HEK293T (cell line): ENCODE results near the gene LRSAM1.

Experiments
- CTCF ChIA-PET: fragments of 350-600 bp; formaldehyde crosslinking; extraction: SDS; loops from one replicate; lab custom pipeline; 2021; ENCODE audit warnings: antibody characterized with exemption, inconsistent platforms; lab: Yijun Ruan, JAX
- POLR2A ChIA-PET: fragments of 350-600 bp; formaldehyde crosslinking; extraction: SDS; loops from one replicate; lab custom pipeline; 2020; ENCODE audit warnings: antibody characterized with exemption, inconsistent platforms; lab: Yijun Ruan, JAX
- DNase-seq: peaks from one replicate; pipeline ENCODE4 v3.0.0; 2012; ENCODE audit warnings: mixed read lengths; ENCODE audit errors: extremely low spot score
- ARNT ChIP-seq: fragments of 450-650 bp; IDR thresholded peaks from 2 replicates; pipeline ENCODE4 v1.6.1; 2017; ENCODE audit warnings: mild to moderate bottlenecking
- BHLHE40 ChIP-seq: fragments of 450-650 bp; IDR thresholded peaks from 2 replicates; pipeline ENCODE4 v1.6.1; 2016; ENCODE audit warnings: mild to moderate bottlenecking, moderate library complexity, borderline replicate concordance
- CTBP1 ChIP-seq: fragments of 450-650 bp; IDR thresholded peaks from 2 replicates; pipeline ENCODE4 v1.6.1; 2016; ENCODE audit warnings: borderline replicate concordance
- ELF4 ChIP-seq: fragments of 450-650 bp; IDR thresholded peaks from 2 replicates; pipeline ENCODE4 v1.6.1; 2017; ENCODE audit warnings: antibody characterized with exemption
- FOXA1 ChIP-seq: fragments of 450-650 bp; IDR thresholded peaks from 2 replicates; pipeline ENCODE4 v1.6.1; 2016; ENCODE audit warnings: mild to moderate bottlenecking
- FOXK2 ChIP-seq: fragments of 450-650 bp; IDR thresholded peaks from 2 replicates; pipeline ENCODE4 v1.6.1; 2016; ENCODE audit warnings: mild to moderate bottlenecking
- FOXM1 ChIP-seq: fragments of 450-650 bp; IDR thresholded peaks from 2 replicates; pipeline ENCODE4 v1.6.1; 2017; ENCODE audit warnings: mild to moderate bottlenecking, borderline replicate concordance
- HDGF ChIP-seq: fragments of 450-650 bp; IDR thresholded peaks from 2 replicates; pipeline ENCODE4 v1.6.1; 2017; ENCODE audit warnings: antibody characterized with exemption, borderline replicate concordance
- L3MBTL2 ChIP-seq: fragments of 450-650 bp; conservative IDR thresholded peaks from 2 replicates; pipeline ENCODE4 v1.6.1; 2016; ENCODE audit warnings: mild to moderate bottlenecking
- LEF1 ChIP-seq: fragments of 450-650 bp; IDR thresholded peaks from 2 replicates; pipeline ENCODE4 v1.6.1; 2017; ENCODE audit warnings: mild to moderate bottlenecking, borderline replicate concordance
- NFRKB ChIP-seq: fragments of 450-650 bp; IDR thresholded peaks from 2 replicates; pipeline ENCODE4 v1.6.1; 2016; ENCODE audit warnings: mild to moderate bottlenecking, moderate library complexity
- SP1 ChIP-seq: fragments of 450-650 bp; IDR thresholded peaks from 2 replicates; pipeline ENCODE4 v1.6.1; 2017
- SUZ12 ChIP-seq: fragments of 450-650 bp; IDR thresholded peaks from 2 replicates; pipeline ENCODE4 v1.6.1; 2016; ENCODE audit warnings: mild to moderate bottlenecking
- TARDBP ChIP-seq: fragments of 450-650 bp; IDR thresholded peaks from 2 replicates; pipeline ENCODE4 v1.6.1; 2016
- ZNF384 ChIP-seq: fragments of 450-650 bp; IDR thresholded peaks from 2 replicates; pipeline ENCODE4 v1.6.1; 2016
- TF ChIP-seq, protein P1 (sequence below): fragments of 450-650 bp; IDR thresholded peaks from 2 replicates; pipeline ENCODE4 v1.6.1; 2016

Gene LRSAM1

DNA sequence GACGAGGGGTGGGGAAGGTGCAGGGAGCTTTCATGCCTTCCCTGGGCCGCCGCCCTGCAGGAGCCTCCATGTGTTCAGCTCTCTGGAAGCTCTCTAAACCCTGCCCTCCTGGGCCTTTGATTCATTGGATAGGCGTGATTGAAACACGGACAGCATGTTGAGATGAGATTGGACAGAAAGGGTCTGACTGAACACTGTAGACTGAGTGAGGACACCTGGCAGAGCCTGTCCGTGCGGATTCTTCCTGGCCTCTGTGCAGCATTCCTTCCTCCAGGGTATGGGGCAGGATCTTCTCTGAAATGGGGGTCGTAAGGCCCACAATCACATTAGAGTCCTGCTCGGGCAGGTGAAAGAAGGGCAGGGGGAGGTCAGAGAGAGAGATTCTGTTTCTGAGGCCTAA is 12.9 kb upstream of the LRSAM1 start:
- TF ChIP-seq LEF1 (no peak), TARDBP (no peak), HDGF (no peak), CTBP1 (no peak), NFRKB (no peak)
- no peak for DNase-seq
- POLR2A ChIA-PET: interaction anchor here (1.6 kb wide), 1 partner anchor 14 kb away, joined by 6 read pairs; the partner anchor contains the start of gene ZNF79
- CTCF ChIA-PET: no interaction called here

DNA sequence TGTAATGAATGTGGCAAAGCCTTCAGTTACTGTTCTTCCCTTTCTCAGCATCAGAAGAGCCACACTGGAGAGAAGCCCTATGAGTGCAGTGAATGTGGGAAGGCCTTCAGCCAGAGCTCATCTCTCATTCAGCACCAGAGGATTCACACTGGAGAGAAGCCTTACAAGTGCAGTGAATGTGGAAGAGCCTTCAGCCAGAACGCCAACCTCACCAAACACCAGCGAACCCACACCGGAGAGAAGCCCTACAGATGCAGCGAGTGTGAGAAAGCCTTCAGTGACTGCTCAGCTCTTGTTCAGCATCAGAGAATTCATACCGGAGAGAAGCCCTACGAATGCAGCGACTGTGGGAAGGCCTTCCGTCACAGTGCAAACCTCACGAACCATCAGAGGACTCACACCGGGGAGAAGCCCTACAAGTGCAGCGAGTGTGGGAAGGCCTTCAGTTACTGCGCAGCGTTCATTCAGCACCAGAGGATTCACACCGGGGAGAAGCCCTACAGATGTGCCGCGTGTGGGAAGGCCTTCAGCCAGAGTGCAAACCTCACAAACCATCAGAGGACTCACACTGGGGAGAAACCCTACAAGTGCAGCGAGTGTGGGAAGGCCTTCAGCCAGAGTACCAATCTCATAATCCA is 6.9 kb upstream of the LRSAM1 start:
- TF ChIP-seq ARNT (no peak), SUZ12 (no peak), CTBP1 (no peak), ZNF384 (no peak), SP1 (no peak), BHLHE40 (no peak), ELF4 (no peak), FOXM1 (no peak), FOXA1 (no peak)
- TF ChIP-seq, protein P1, sequence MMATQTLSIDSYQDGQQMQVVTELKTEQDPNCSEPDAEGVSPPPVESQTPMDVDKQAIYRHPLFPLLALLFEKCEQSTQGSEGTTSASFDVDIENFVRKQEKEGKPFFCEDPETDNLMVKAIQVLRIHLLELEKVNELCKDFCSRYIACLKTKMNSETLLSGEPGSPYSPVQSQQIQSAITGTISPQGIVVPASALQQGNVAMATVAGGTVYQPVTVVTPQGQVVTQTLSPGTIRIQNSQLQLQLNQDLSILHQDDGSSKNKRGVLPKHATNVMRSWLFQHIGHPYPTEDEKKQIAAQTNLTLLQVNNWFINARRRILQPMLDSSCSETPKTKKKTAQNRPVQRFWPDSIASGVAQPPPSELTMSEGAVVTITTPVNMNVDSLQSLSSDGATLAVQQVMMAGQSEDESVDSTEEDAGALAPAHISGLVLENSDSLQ: no peak
- ChIA-PET CTCF (no interaction called here), POLR2A (interaction anchor here (0.8 to 1.1 kb wide), 4 partner anchors 8 to 56 kb away, joined by 3 to 4 read pairs (median 4); partner anchors contain the start of gene ZNF79)
- no peak for DNase-seq

DNA sequence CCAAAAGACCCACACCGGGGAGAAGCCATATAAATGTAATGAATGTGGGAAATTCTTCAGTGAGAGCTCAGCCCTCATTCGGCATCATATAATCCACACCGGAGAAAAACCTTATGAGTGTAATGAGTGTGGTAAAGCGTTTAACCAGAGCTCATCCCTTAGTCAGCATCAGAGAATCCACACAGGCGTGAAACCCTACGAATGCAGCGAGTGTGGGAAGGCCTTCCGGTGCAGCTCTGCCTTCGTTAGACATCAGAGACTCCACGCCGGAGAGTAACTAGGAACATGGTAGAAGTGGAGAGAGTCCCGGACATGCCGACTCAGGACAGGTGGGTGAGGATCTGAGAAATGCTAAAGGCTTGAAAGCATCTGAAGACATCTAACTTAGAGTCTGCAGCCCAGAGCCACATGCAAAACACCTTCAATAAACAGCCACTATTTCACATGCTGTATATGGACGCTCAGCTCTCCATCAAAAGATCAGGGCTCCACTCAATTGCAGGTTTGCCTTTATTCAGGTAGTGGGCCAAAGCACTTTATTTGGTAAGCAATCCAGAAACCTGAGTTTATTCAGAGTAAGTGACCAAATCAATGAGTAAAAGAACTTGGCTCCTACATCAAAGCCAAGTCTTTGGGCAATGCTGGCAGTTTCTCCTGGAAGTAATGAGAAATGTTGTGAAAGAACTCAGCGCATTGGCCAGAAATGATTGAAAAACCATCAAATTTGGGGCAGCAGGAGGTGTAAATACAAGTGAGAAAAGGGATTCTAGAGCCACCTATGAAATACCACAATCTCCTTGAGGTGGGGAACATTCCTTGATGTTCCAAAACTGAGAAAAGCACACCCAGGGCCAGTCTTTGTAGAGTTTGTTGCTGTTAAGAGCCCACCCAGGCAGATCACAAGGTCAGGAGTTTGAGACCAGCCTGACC is 6.1 kb upstream of the LRSAM1 start:
- ChIA-PET POLR2A (interaction anchor here (0.8 kb wide), 1 partner anchor 9 kb away, joined by 4 read pairs; no protein-coding TSS in a partner anchor), CTCF (no interaction called here)
- TF ChIP-seq ZNF384 (no peak), ARNT (no peak), LEF1 (no peak), SP1 (no peak), FOXK2 (no peak), FOXM1 (no peak), HDGF (no peak), ELF4 (no peak; the same call in 1 of the 2 replicates), FOXA1 (no peak), NFRKB (no peak), CTBP1 (no peak), SUZ12 (no peak), TARDBP (no peak), L3MBTL2 (no peak), BHLHE40 (no peak)
- TF ChIP-seq, protein P1: no peak
- DNase-seq: no peak

DNA sequence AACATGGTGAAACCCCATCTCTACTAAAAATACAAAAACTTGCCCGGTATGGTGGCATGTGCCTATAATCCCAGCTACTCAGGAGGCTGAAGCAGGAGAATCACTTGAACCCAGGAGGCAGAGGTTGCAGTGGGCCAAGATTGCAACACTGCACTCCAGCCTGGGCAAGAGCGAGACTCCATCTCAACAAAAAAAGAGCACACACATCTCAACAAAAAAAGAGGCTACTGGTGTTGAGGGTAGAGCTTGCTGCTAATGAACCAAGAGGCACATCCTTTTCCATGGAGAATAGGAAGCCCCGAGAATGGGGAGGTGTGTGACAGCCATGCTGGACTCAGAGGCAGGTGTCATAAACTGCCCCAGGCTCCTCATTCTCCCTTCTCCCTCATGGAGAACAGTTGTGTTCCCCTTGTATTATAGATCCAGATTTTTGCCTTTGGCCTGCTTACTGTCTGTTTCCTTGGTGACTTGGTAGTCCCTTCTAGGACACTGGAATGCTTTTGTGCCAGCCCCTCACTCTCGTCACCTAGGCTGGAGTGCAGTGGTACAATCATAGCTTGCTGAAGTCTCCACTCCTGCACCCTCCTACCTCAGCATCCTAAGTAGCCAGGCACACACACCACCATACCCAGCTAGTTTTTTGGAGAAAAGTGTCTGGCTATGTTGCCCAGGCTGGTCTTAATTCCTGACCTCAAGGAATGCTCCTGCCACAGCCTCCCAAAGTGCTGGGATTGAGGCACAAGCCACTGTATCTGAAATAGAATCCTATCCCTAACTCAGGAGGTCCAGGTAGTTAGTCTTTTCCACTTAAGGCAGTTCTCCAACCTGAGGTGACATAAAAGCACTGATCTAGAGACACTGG is 5.2 kb upstream of the LRSAM1 start:
- POLR2A ChIA-PET: interaction anchor here (1.6 to 2.6 kb wide), 2 partner anchors 22 to 49 kb away, joined by 6 to 13 read pairs; partner anchors contain the start of genes SLC2A8 and ZNF79
- CTCF ChIA-PET: no interaction called here
- DNase-seq: no peak
- no peak for TF ChIP-seq FOXM1
- TF ChIP-seq ZNF384: no peak
- TF ChIP-seq NFRKB: no peak
- TF ChIP-seq SUZ12: no peak
- no peak for TF ChIP-seq CTBP1
- TF ChIP-seq FOXA1: no peak
- TF ChIP-seq BHLHE40: no peak

DNA sequence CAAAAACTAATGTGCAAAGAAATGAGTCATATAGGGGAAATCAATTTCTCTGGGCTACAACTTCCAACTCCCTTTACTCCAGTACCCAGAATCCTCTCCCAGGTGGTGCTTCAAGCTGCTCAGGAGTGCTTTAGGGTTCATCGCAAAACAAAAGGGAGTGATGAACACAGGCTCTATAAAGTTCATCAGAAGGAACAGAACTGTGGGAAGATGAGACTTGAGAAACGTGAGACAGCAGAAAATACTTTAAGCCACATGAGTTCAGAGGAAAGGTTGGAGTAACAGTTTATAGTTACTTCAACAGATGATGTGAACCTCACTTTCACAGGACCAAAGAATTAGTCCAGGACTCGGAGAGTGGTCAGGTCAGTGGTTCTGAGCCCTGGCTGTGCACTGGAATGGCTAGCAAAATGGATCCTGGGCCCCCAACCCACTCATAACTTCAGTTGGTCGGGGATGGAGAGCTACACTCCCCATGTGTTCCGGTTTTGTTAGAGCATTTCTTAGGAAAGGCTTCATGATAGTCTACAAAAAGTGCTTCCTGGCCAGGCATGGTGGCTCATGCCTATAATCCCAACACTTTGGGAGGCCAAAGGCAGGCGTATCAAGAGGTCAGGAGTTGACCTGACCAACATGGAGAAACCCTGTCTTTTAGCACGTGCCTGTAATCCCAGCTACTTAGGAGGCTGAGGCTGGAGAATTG is 4.4 kb upstream of the LRSAM1 start:
- DNase-seq: no peak
- TF ChIP-seq ARNT (no peak), ELF4 (no peak; the same call in 1 of the 2 replicates), BHLHE40 (no peak), FOXA1 (no peak), ZNF384 (no peak), FOXM1 (no peak), TARDBP (no peak), SUZ12 (no peak), LEF1 (no peak), FOXK2 (no peak), L3MBTL2 (no peak), CTBP1 (no peak)
- CTCF ChIA-PET: no interaction called here
- POLR2A ChIA-PET: interaction anchor here (1.6 to 2.6 kb wide), 2 partner anchors 23 to 50 kb away, joined by 6 to 13 read pairs; partner anchors contain the start of genes SLC2A8 and ZNF79
